Smooth muscle cell (in vitro differentiated cells): ENCODE data around the gene GPRIN3. TPM values are rescaled to one million over a fixed set of nuclear protein-coding genes. Genes with fewer than 3 reads are reported as not detected.

ENCODE experiments used
- DNase-seq: peaks from one replicate; lab custom pipeline; 2025; ENCODE audit not compliant: unreplicated experiment; lab: John Stamatoyannopoulos, UW
- H2AFZ ChIP-seq: fragments of 200-600 bp; sonication (generic); 2 replicates; pipeline ENCODE4 v1.6.0; 2016; ENCODE audit warnings: antibody characterized with exemption, low read depth, mild to moderate bottlenecking
- H3F3A ChIP-seq: fragments of 200-600 bp; sonication (generic); 2 replicates; pipeline ENCODE4 v1.6.0; 2017; ENCODE audit warnings: antibody characterized with exemption, low read depth
- H3K27ac ChIP-seq: fragments of 200-600 bp; sonication (generic); 2 replicates; pipeline ENCODE4 v1.5.1; 2016; ENCODE audit warnings: low read depth, mild to moderate bottlenecking
- H3K27me3 ChIP-seq: fragments of 200-600 bp; sonication (generic); 2 replicates; pipeline ENCODE4 v1.6.1; 2016; ENCODE audit warnings: low read depth, mild to moderate bottlenecking
- H3K36me3 ChIP-seq: fragments of 200-600 bp; sonication (generic); 2 replicates; pipeline ENCODE4 v1.5.1; 2016; ENCODE audit warnings: low read depth
- H3K4me1 ChIP-seq: fragments of 200-600 bp; sonication (generic); 2 replicates; pipeline ENCODE4 v1.5.1; 2016; ENCODE audit warnings: low read depth
- H3K4me2 ChIP-seq: fragments of 200-600 bp; sonication (generic); 2 replicates; pipeline ENCODE4 v1.6.0; 2016; ENCODE audit warnings: mild to moderate bottlenecking
- H3K4me3 ChIP-seq: fragments of 200-600 bp; sonication (generic); 2 replicates; pipeline ENCODE4 v1.5.1; 2016; ENCODE audit warnings: mild to moderate bottlenecking
- H3K79me2 ChIP-seq: fragments of 200-600 bp; sonication (generic); 2 replicates; pipeline ENCODE4 v1.6.0; 2016; ENCODE audit warnings: low read depth, mild to moderate bottlenecking
- H3K9ac ChIP-seq: fragments of 200-600 bp; sonication (generic); 2 replicates; pipeline ENCODE4 v1.6.0; 2016; ENCODE audit warnings: low read depth
- H3K9me3 ChIP-seq: fragments of 200-600 bp; sonication (generic); replicated peaks from 2 replicates; pipeline ENCODE4 v1.5.1; 2016; ENCODE audit warnings: low read depth
- H4K20me1 ChIP-seq: fragments of 200-600 bp; sonication (generic); 2 replicates; pipeline ENCODE4 v1.6.0; 2016; ENCODE audit warnings: low read depth
- WGBS: methylation state at CpG from one replicate; pipeline ENCODE4 v1.1.7; 2016; ENCODE audit warnings: low lambda C conversion rate; 5-methylcytosine and 5-hydroxymethylcytosine counted together
- polyA plus RNA-seq: library from polyadenylated mRNA; unstranded; fragments of >200 nt; fragmentation: Nextera tagmentation; extraction: Ambion mirVana; gene quantifications from 2 replicates; pipeline ENCODE4 v1.2.1, GENCODE V29; 2016
- total RNA-seq: library from RNA; depleted of rRNA; stranded (reverse); fragments of >200 nt; gene quantifications from 2 replicates; pipeline ENCODE4 v1.2.3, GENCODE V29; 2014
- TF ChIP-seq, protein P1 (sequence below): fragments of 200-600 bp; sonication (generic); IDR thresholded peaks from 2 replicates; pipeline ENCODE4 v1.5.1; 2017; ENCODE audit warnings: borderline replicate concordance, mild to moderate bottlenecking, antibody characterized with exemption; ENCODE audit not compliant: insufficient read depth, poor library complexity, severe bottlenecking

Gene GPRIN3
- total and polyA plus RNA-seq, 2 experiments from 2014 or later = 0.47 to 1.8 TPM

- TF ChIP-seq, protein P1, sequence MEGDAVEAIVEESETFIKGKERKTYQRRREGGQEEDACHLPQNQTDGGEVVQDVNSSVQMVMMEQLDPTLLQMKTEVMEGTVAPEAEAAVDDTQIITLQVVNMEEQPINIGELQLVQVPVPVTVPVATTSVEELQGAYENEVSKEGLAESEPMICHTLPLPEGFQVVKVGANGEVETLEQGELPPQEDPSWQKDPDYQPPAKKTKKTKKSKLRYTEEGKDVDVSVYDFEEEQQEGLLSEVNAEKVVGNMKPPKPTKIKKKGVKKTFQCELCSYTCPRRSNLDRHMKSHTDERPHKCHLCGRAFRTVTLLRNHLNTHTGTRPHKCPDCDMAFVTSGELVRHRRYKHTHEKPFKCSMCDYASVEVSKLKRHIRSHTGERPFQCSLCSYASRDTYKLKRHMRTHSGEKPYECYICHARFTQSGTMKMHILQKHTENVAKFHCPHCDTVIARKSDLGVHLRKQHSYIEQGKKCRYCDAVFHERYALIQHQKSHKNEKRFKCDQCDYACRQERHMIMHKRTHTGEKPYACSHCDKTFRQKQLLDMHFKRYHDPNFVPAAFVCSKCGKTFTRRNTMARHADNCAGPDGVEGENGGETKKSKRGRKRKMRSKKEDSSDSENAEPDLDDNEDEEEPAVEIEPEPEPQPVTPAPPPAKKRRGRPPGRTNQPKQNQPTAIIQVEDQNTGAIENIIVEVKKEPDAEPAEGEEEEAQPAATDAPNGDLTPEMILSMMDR = no peak
- Histone ChIP-seq H3K4me2 (no peak overlapping the region), H3K9ac (no peak overlapping the region), H3K36me3 (no peaks in the 10 kb centered on the region), H3K9me3 (no peaks in the 10 kb centered on the region), H4K20me1 (no peaks in the 10 kb centered on the region), H3K4me3 (no peak overlapping the region), H3F3A (no peaks in the 10 kb centered on the region), H3K27ac (no peak overlapping the region), H3K79me2 (no peaks in the 10 kb centered on the region), H3K27me3 (no peaks in the 10 kb centered on the region), H3K4me1 (peaks cover 3% of the 10 kb centered on the region), H2AFZ (no peak overlapping the region)
- 93% methylated on average over 2 of the region's 2 CpGs for WGBS
- no peak for DNase-seq
These were observed 109.7 kb downstream of the GPRIN3 start for GRCh38 chr4:89197920-89198319.

DNA sequence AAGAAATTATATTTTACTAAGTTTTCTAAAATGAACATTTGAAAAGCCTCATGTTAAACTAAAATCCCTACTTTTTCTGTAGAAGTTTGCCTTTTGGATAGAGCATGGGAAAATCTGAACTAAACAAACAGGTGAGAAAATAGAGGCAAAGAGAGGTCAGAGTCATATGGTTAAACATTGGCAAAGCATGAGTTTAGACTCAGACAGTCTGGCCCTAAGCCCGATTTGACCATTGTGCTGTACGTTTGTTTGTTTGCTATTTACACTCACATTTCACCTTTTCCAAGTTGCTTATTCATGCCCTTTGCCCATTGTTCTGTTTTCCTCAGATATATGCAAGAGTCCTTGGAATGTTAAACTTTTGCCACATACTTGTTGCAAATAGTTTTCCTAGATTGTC, 110.9 kb downstream of the GPRIN3 start:
- no peaks in the 10 kb centered on the region for H3F3A ChIP-seq
- no peaks in the 10 kb centered on the region for H3K79me2 ChIP-seq
- no peak for DNase-seq
- H3K4me1 ChIP-seq = peaks cover 3% of the 10 kb centered on the region
- H3K9me3 ChIP-seq = no peaks in the 10 kb centered on the region
- 66% methylated on average over 2 of the region's 2 CpGs for WGBS
- no peaks in the 10 kb centered on the region for H3K27me3 ChIP-seq
- no peak overlapping the region for H3K27ac ChIP-seq
- no peaks in the 10 kb centered on the region for H3K36me3 ChIP-seq
- H2AFZ ChIP-seq = peak overlapping the region; percentile 49
- no peak overlapping the region for H3K9ac ChIP-seq
- H3K4me2 ChIP-seq = no peak overlapping the region
- no peak overlapping the region for H3K4me3 ChIP-seq
- TF ChIP-seq, protein P1 = no peak
- H4K20me1 ChIP-seq = no peaks in the 10 kb centered on the region

GRCh38 chr4:89196056-89196674, 111.4 kb downstream of the GPRIN3 start:
- no peak overlapping the region for H3K27ac ChIP-seq
- H3K36me3 ChIP-seq = no peaks in the 10 kb centered on the region
- H3F3A ChIP-seq = no peaks in the 10 kb centered on the region
- WGBS = 63% methylated on average over 2 of the region's 2 CpGs
- H3K4me3 ChIP-seq = no peak overlapping the region
- no peaks in the 10 kb centered on the region for H4K20me1 ChIP-seq
- no peaks in the 10 kb centered on the region for H3K27me3 ChIP-seq
- no peak overlapping the region for H3K4me2 ChIP-seq
- H3K79me2 ChIP-seq = no peaks in the 10 kb centered on the region
- peak overlapping the region; percentile 49 for H2AFZ ChIP-seq
- no peak overlapping the region for H3K9ac ChIP-seq
- TF ChIP-seq, protein P1 = no peak
- H3K9me3 ChIP-seq = no peaks in the 10 kb centered on the region
- DNase-seq = no peak
- H3K4me1 ChIP-seq = peaks cover 3% of the 10 kb centered on the region

DNA sequence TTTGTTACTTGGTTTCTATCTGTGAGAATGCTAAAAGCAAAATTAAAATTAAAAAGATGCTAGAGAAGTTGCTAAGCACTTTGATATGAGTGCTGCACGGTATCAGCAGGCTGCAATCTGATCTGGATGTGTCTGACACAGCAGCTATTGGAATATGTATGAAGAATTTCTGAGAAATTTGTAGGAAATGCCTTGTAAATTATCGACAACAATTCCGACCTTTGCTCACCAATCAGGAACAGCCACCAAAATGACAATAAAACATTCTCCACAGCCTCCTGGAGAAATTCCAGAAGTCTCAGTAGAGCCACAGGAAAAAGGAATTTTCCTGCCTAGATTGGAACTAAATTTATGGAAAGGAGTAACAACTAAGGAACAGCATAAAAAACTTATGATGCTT, 113.8 kb downstream of the GPRIN3 start:
- Histone ChIP-seq H3K36me3 (no peaks in the 10 kb centered on the region), H2AFZ (no peak overlapping the region), H3F3A (no peaks in the 10 kb centered on the region), H3K27ac (no peak overlapping the region), H3K27me3 (no peaks in the 10 kb centered on the region), H3K9me3 (no peaks in the 10 kb centered on the region), H3K4me3 (no peak overlapping the region), H3K79me2 (no peaks in the 10 kb centered on the region), H3K9ac (no peak overlapping the region), H4K20me1 (no peaks in the 10 kb centered on the region), H3K4me1 (peaks cover 3% of the 10 kb centered on the region), H3K4me2 (no peak overlapping the region)
- 87% methylated on average over 3 of the region's 3 CpGs for WGBS
- TF ChIP-seq, protein P1 = no peak
- no peak for DNase-seq
